Gastrocnemius medialis (tissue), 4 donors: Measurements from ENCODE around the gene MAPKAP1. TPM values are rescaled to one million over a fixed set of nuclear protein-coding genes. Genes with fewer than 3 reads are reported as not detected.

Experiments
- ATAC-seq, 2 donors: fragments of 150-250 bp; one replicate each; pipeline ENCODE4 v1.9.1; 2016
- DNase-seq, 2 donors: peaks; one replicate each; pipeline ENCODE4 v3.0.0-alpha.2; 2019
- H3K27ac ChIP-seq, 4 donors: fragments of 200-600 bp; sonication (generic); 1 replicate in 1 of 4; 2 replicates in 3 of 4; pipeline ENCODE4 v1.5.1; 2016 to 2018; ENCODE audit warnings: mild to moderate bottlenecking in 2 of 4, moderate library complexity in 1 of 4
- H3K27me3 ChIP-seq, 3 donors: fragments of 200-600 bp; sonication (generic) in 2 of 3; 1 replicate in 1 of 3; 2 replicates in 2 of 3; pipeline versions ENCODE4 v1.5.1 to v1.6.0; 2016 to 2019; ENCODE audit warnings: mild to moderate bottlenecking in 1 of 3, moderate library complexity in 1 of 3
- H3K36me3 ChIP-seq, 2 donors: fragments of 200-600 bp; sonication (generic) in 1 of 2; one replicate each; pipeline ENCODE4 v1.5.1; 2017 to 2018
- H3K4me1 ChIP-seq, 2 donors: fragments of 200-600 bp; sonication (generic) in 1 of 2; one replicate each; pipeline ENCODE4 v1.5.1; 2016 to 2017; ENCODE audit warnings: mild to moderate bottlenecking in 2 of 2
- H3K4me3 ChIP-seq, 4 donors: fragments of 200-600 bp; sonication (generic) in 3 of 4; 1 replicate in 1 of 4; 2 replicates in 3 of 4; pipeline ENCODE4 v1.5.1; 2016 to 2019; ENCODE audit warnings: mild to moderate bottlenecking in 2 of 4
- H3K9me3 ChIP-seq, 3 donors: fragments of 200-600 bp; sonication (generic) in 2 of 3; 1 replicate in 1 of 3; 2 replicates in 2 of 3; pipeline ENCODE4 v1.5.1; 2016 to 2019
- CTCF ChIP-seq, 5 experiments: fragments of 450-650 bp in 3 of 5; fragments of 200-600 bp in 2 of 5; sonication (generic) in 2 of 5; IDR thresholded peaks in 4 of 5; conservative IDR thresholded peaks in 1 of 5; 1 replicate in 4 of 5; 2 replicates in 1 of 5; pipeline ENCODE4 v1.5.1; 2016 to 2019; ENCODE audit warnings: antibody characterized with exemption in 5 of 5, mild to moderate bottlenecking in 3 of 5, moderate library complexity in 3 of 5
- POLR2A ChIP-seq, 2 donors: fragments of 450-650 bp; IDR thresholded peaks; one replicate each; pipeline ENCODE4 v1.6.1; 2017; ENCODE audit warnings: antibody characterized with exemption in 2 of 2, mild to moderate bottlenecking in 2 of 2, moderate library complexity in 2 of 2
- in situ Hi-C, 4 donors: fragments of 200-750 bp; cut with MboI; loops; one replicate each; pipeline versions ENCODE4 v1.15.0 to v1.8.0; 2017; ENCODE audit warnings: low sequenced_read_pairs in 4 of 4
- intact Hi-C: fragments of 100-400 bp; cut with DNase I; formaldehyde crosslinking; loops from one replicate; pipeline ENCODE4 v1.15.1; 2023; ENCODE audit warnings: low total_unique reads
- total RNA-seq, 4 donors: library from RNA; depleted of rRNA; stranded (reverse); fragments of >200 nt; gene quantifications; one replicate each; pipeline versions ENCODE4 v1.1.0 to v1.2.3, GENCODE V29; 2016

Gene MAPKAP1
- total RNA-seq, 4 donors from 2014 or later: 58.2 to 123 (median 104) TPM

- no peaks in the 10 kb centered on the region for H3K36me3 ChIP-seq
- no peak overlapping the region for H3K27ac ChIP-seq
- no peak for DNase-seq
- peaks cover 12 to 17% (median 15%) of the 10 kb centered on the region in 3 donors for H3K27me3 ChIP-seq
- ATAC-seq: no peak
- H3K9me3 ChIP-seq: no peaks in the 10 kb centered on the region
- H3K4me3 ChIP-seq: no peak overlapping the region
- no peak for TF ChIP-seq POLR2A (IDR thresholded peaks at IDR 0.05)
- TF ChIP-seq CTCF (IDR thresholded peaks at IDR 0.05 in 4 of 5, conservative IDR thresholded peaks at IDR 0.05 in 1 of 5): no peak
- in situ Hi-C loops (loop anchor here in 2 of 4 donors (5.0 to 25.0 kb wide), 3 partner anchors 224 to 1074 kb away; no protein-coding TSS in a partner anchor), intact Hi-C loops (no loop called here)
- peaks cover 0 to 2% of the 10 kb centered on the region in 2 donors for H3K4me1 ChIP-seq
Measured at GRCh38 chr9:125413579-125413978, 293.4 kb downstream of the MAPKAP1 start.

GRCh38 chr9:125412166-125412565 lies 294.8 kb downstream of the MAPKAP1 start:
- H3K4me3 ChIP-seq: no peak overlapping the region

GRCh38 chr9:125411171-125411756 lies 295.7 kb downstream of the MAPKAP1 start:
- H3K27me3 ChIP-seq: peaks cover 17 to 25% (median 24%) of the 10 kb centered on the region in 3 donors
- peaks cover 3 to 8% of the 10 kb centered on the region in 2 donors for H3K4me1 ChIP-seq
- DNase-seq (no peak), ATAC-seq (no peak)
- H3K9me3 ChIP-seq: no peaks in the 10 kb centered on the region
- H3K36me3 ChIP-seq: no peaks in the 10 kb centered on the region
- no peak overlapping the region for H3K27ac ChIP-seq
- H3K4me3 ChIP-seq: no peak overlapping the region
- intact Hi-C loops (no loop called here), in situ Hi-C loops (loop anchor here in 2 of 4 donors (5.0 to 25.0 kb wide), 3 partner anchors 226 to 1076 kb away; no protein-coding TSS in a partner anchor)
- TF ChIP-seq CTCF (IDR thresholded peaks at IDR 0.05 in 4 of 5, conservative IDR thresholded peaks at IDR 0.05 in 1 of 5) (no peak), POLR2A (IDR thresholded peaks at IDR 0.05) (no peak)

More at GRCh38 chr9:125412166-125412565, 294.8 kb downstream of the MAPKAP1 start:
- no peaks in the 10 kb centered on the region for H3K9me3 ChIP-seq
- H3K36me3 ChIP-seq: no peaks in the 10 kb centered on the region
- peaks cover 3 to 8% of the 10 kb centered on the region in 2 donors for H3K4me1 ChIP-seq
- no peak overlapping the region for H3K27ac ChIP-seq
- in situ Hi-C loops (loop anchor here in 2 of 4 donors (5.0 to 25.0 kb wide), 3 partner anchors 225 to 1075 kb away; no protein-coding TSS in a partner anchor), intact Hi-C loops (no loop called here)
- TF ChIP-seq POLR2A (IDR thresholded peaks at IDR 0.05) (no peak), CTCF (IDR thresholded peaks at IDR 0.05 in 4 of 5, conservative IDR thresholded peaks at IDR 0.05 in 1 of 5) (no peak)
- ATAC-seq (no peak), DNase-seq (no peak)
- peaks cover 17 to 25% (median 24%) of the 10 kb centered on the region in 3 donors for H3K27me3 ChIP-seq

- TF ChIP-seq POLR2A (IDR thresholded peaks at IDR 0.05): no peak
- TF ChIP-seq CTCF (IDR thresholded peaks at IDR 0.05 in 4 of 5, conservative IDR thresholded peaks at IDR 0.05 in 1 of 5): no peak
- Histone ChIP-seq H3K36me3 (no peaks in the 10 kb centered on the region), H3K27ac (no peak overlapping the region), H3K4me1 (peaks cover 3 to 8% of the 10 kb centered on the region in 2 donors), H3K9me3 (no peaks in the 10 kb centered on the region), H3K4me3 (no peak overlapping the region), H3K27me3 (peaks cover 17 to 25% (median 24%) of the 10 kb centered on the region in 3 donors)
- in situ Hi-C loops (loop anchor here in 2 of 4 donors (5.0 to 25.0 kb wide), 3 partner anchors 227 to 1077 kb away; no protein-coding TSS in a partner anchor), intact Hi-C loops (no loop called here)
- DNase-seq (no peak), ATAC-seq (no peak)
Measured at GRCh38 chr9:125410522-125410894, 296.5 kb downstream of the MAPKAP1 start.
